ENCODE measurements around the gene KCNC1.

- TF ChIP-seq E4F1 (CRISPR knock-in tag; IDR thresholded peaks at IDR 0.05; ENCODE audit: borderline replicate concordance) (no peak), CBX2 (IDR thresholded peaks at IDR 0.05; ENCODE audit: insufficient read depth, low read length, poor library complexity, severe bottlenecking) (no peak), CTCF (IDR thresholded peaks at IDR 0.05 in 2 of 3, conservative IDR thresholded peaks at IDR 0.05 in 1 of 3; ENCODE audit: insufficient read depth in 2 of 3, low read depth in 1 of 3, low read length in 3 of 3) (no peak), PHF21A (IDR thresholded peaks at IDR 0.05; ENCODE audit: borderline replicate concordance, low read depth) (no peak), KAT7 (CRISPR knock-in tag; IDR thresholded peaks at IDR 0.05; ENCODE audit: borderline replicate concordance) (no peak)
Measured at GRCh38 chr11:17733261-17733660, 1.3 kb upstream of the KCNC1 start.

Measured in K562 (cell line).